K562 (cell line): Measurements from ENCODE around the gene BCAR1. TPM values are rescaled to one million over a fixed set of nuclear protein-coding genes. Genes with fewer than 3 reads are reported as not detected.
A peak's percentile ranks its signal among the peaks of the same experiment; 100 is the strongest.
"Not testable (repeated sequence)": the region's sequence is repeated elsewhere in the genome, so short reads cannot be mapped to it uniquely, and the experiment has no call there.

Experiments used
- ATAC-seq: fragments of 200-7000 bp; cut with Tn5 transposase; 3 replicates; pipeline ENCODE4 v1.9.1; 2020; ENCODE audit warnings: moderate library complexity
- BruUV-seq: library from RNA; stranded (reverse); fragments of 400-500 nt; replicated peaks from 2 replicates; lab custom pipeline; 2021; lab: Mats Ljungman, UMichigan
- CTCF ChIA-PET: fragments of 300-600 bp; formaldehyde crosslinking; extraction: SDS; loops from one replicate; lab custom pipeline; 2021; ENCODE audit warnings: low intra/inter-chr PET ratio; lab: Yijun Ruan, JAX
- POLR2A ChIA-PET: fragments of 300-600, 350-650 bp; sonication (Branson Sonifier 250); formaldehyde crosslinking; extraction: SDS; loops from one replicate; lab custom pipeline; 2021; ENCODE audit warnings: antibody characterized with exemption, inconsistent platforms; lab: Yijun Ruan, JAX
- DNase-seq, 4 experiments: peaks; one replicate each; pipeline versions ENCODE4 v3.0.0 to v3.0.0-alpha.2; 2011 to 2018; ENCODE audit warnings: low spot score in 3 of 4, mixed read lengths in 3 of 4; ENCODE audit errors: extremely low read depth in 1 of 4
- FAIRE-seq: peaks from 2 replicates; lab custom pipeline; 2011; peaks lifted over from hg19 to GRCh38; lab: Jason Lieb, UNC
- H2AFZ ChIP-seq: 2 replicates; pipeline ENCODE4 v1.6.0; 2011; ENCODE audit warnings: low read depth, low read length, control low read depth, inconsistent platforms
- H3K27ac ChIP-seq: fragments of 200-600 bp; 3 replicates; pipeline ENCODE4 v1.8.0; 2011; ENCODE audit warnings: low read depth, mild to moderate bottlenecking, control low read depth, inconsistent platforms, low read length, moderate library complexity, mixed read lengths; ENCODE audit errors: extremely low read depth
- H3K27me3 ChIP-seq, 2 experiments: fragments of 300-600 bp in 1 of 2; 2 replicates in 1 of 2; 3 replicates in 1 of 2; pipeline versions ENCODE4 v1.6.0 to v1.8.0; 2011; ENCODE audit warnings: inconsistent platforms in 2 of 2, low read length in 2 of 2, mild to moderate bottlenecking in 1 of 2, mixed read lengths in 1 of 2, moderate library complexity in 1 of 2; ENCODE audit not compliant: control insufficient read depth in 2 of 2, insufficient read depth in 2 of 2
- H3K36me3 ChIP-seq: fragments of 300-600 bp; 3 replicates; pipeline ENCODE4 v1.8.0; 2011; ENCODE audit warnings: mild to moderate bottlenecking, low read length, inconsistent platforms; ENCODE audit not compliant: control insufficient read depth, insufficient read depth
- H3K4me1 ChIP-seq, 2 experiments: fragments of 200-600 bp in 1 of 2; replicated peaks in 1 of 2; 2 replicates in 1 of 2; 3 replicates in 1 of 2; pipeline versions ENCODE4 v1.5.1 to v1.8.0; 2011; ENCODE audit warnings: inconsistent platforms in 2 of 2, low read length in 2 of 2, mild to moderate bottlenecking in 1 of 2, mixed read lengths in 1 of 2, moderate library complexity in 1 of 2; ENCODE audit not compliant: control insufficient read depth in 2 of 2, insufficient read depth in 2 of 2
- H3K4me2 ChIP-seq: 2 replicates; pipeline ENCODE4 v1.6.1; 2011; ENCODE audit warnings: low read length, control low read depth, inconsistent platforms, mixed read lengths; ENCODE audit not compliant: insufficient read depth
- H3K4me3 ChIP-seq: fragments of 200-600 bp; sonication (generic), shearing (Covaris generic); 2 replicates; pipeline ENCODE4 v1.5.1; 2016; ENCODE audit warnings: control low read depth, inconsistent platforms
- H3K79me2 ChIP-seq: fragments of 200-600 bp; 3 replicates; pipeline ENCODE4 v1.8.0; 2011; ENCODE audit warnings: low read length, inconsistent platforms; ENCODE audit not compliant: control insufficient read depth, insufficient read depth
- H3K9ac ChIP-seq, 2 experiments: 2 replicates each; pipeline versions ENCODE4 v1.6.0 to v1.6.1; 2011; ENCODE audit warnings: low read depth in 2 of 2, low read length in 2 of 2, control low read depth in 1 of 2, inconsistent platforms in 1 of 2, mild to moderate bottlenecking in 1 of 2, mixed read lengths in 1 of 2; ENCODE audit not compliant: insufficient read depth in 1 of 2
- H3K9me1 ChIP-seq: one replicate; pipeline ENCODE4 v1.6.0; 2011; ENCODE audit warnings: inconsistent platforms, mild to moderate bottlenecking, low read length, moderate library complexity; ENCODE audit not compliant: control insufficient read depth, insufficient read depth
- H3K9me3 ChIP-seq: replicated peaks from 2 replicates; pipeline ENCODE4 v1.5.1; 2011; ENCODE audit warnings: low read depth, low read length, inconsistent platforms; ENCODE audit not compliant: control insufficient read depth, insufficient read depth
- H4K20me1 ChIP-seq: replicated peaks from 2 replicates; pipeline ENCODE4 v1.6.1; 2011; ENCODE audit warnings: low read length, inconsistent platforms, mixed read lengths; ENCODE audit not compliant: control insufficient read depth, insufficient read depth
- ASH1L ChIP-seq: fragments of 450-650 bp; IDR thresholded peaks from 2 replicates; pipeline ENCODE4 v1.6.1; 2018; ENCODE audit warnings: borderline replicate concordance, mild to moderate bottlenecking, low read depth; ENCODE audit not compliant: partially characterized antibody
- BCOR ChIP-seq: fragments of 450-650 bp; IDR thresholded peaks from 2 replicates; pipeline ENCODE4 v1.6.1; 2016
- CBFA2T2 ChIP-seq: fragments of 450-650 bp; conservative IDR thresholded peaks from 2 replicates; pipeline ENCODE4 v1.6.1; 2017; ENCODE audit warnings: mild to moderate bottlenecking
- DDX20 ChIP-seq: fragments of 450-650 bp; IDR thresholded peaks from 2 replicates; pipeline ENCODE4 v1.6.1; 2016; ENCODE audit warnings: missing genetic modification characterization, low read depth, mild to moderate bottlenecking, missing compliant biosample characterization, moderate library complexity
- ESRRA ChIP-seq: fragments of 450-650 bp; IDR thresholded peaks from 2 replicates; pipeline ENCODE4 v1.6.1; 2014; ENCODE audit warnings: low read depth, mild to moderate bottlenecking, moderate library complexity, borderline replicate concordance
- L3MBTL2 ChIP-seq: fragments of 450-650 bp; IDR thresholded peaks from 2 replicates; pipeline ENCODE4 v1.6.1; 2016; ENCODE audit warnings: mild to moderate bottlenecking, moderate library complexity
- NRF1 ChIP-seq, 2 experiments: fragments of 450-650 bp; IDR thresholded peaks in 1 of 2; conservative IDR thresholded peaks in 1 of 2; 2 replicates each; pipeline ENCODE4 v1.6.1; 2014; ENCODE audit warnings: mild to moderate bottlenecking in 2 of 2
- RFX5 ChIP-seq: IDR thresholded peaks from 2 replicates; pipeline ENCODE4 v1.6.1; 2011; ENCODE audit warnings: low read depth, mild to moderate bottlenecking, improper control_type of control experiment, low read length
- SMARCA4 ChIP-seq: fragments of 450-650 bp; IDR thresholded peaks from 2 replicates; pipeline ENCODE4 v1.6.1; 2016
- SNIP1 ChIP-seq: fragments of 450-650 bp; IDR thresholded peaks from 2 replicates; pipeline ENCODE4 v1.7.1; 2017; ENCODE audit warnings: low read depth, mild to moderate bottlenecking
- WHSC1 ChIP-seq: IDR thresholded peaks from one replicate; pipeline ENCODE4 v1.6.1; 2012; ENCODE audit warnings: low read length, control low read depth, inconsistent platforms
- ZNF121 ChIP-seq: sonication (generic); formaldehyde crosslinking; conservative IDR thresholded peaks from 2 replicates; pipeline ENCODE4 v1.8.0; 2022; ENCODE audit warnings: missing genetic modification reagents
- ZNF3 ChIP-seq: fragments of 250-450 bp; sonication (Bioruptor Pico); IDR thresholded peaks from 2 replicates; pipeline ENCODE4 v1.5.0; 2021; ENCODE audit warnings: mild to moderate bottlenecking, moderate library complexity
- ZNF347 ChIP-seq: fragments of 450-650 bp; formaldehyde crosslinking; IDR thresholded peaks from 2 replicates; pipeline ENCODE4 v1.4.0; 2020; ENCODE audit warnings: low read depth, mild to moderate bottlenecking, moderate library complexity
- ZNF79 ChIP-seq: fragments of 250-450 bp; sonication (Bioruptor Pico); IDR thresholded peaks from 2 replicates; pipeline ENCODE4 v1.4.0; 2020; ENCODE audit warnings: low read depth, mild to moderate bottlenecking, moderate library complexity
- WGBS: fragments of 100-300 bp; shearing (Covaris generic); methylation state at CpG from one replicate; pipeline ENCODE4 v1.1.6; 2016; ENCODE audit warnings: low coverage, mixed read lengths; ENCODE audit not compliant: insufficient coverage; ENCODE audit errors: missing lambda C conversion rate; 5-methylcytosine and 5-hydroxymethylcytosine counted together
- in situ Hi-C: fragments of 300-500 bp; cut with MboI; formaldehyde crosslinking; loops from 4 replicates; pipeline ENCODE4 v1.15.0; 2018; ENCODE audit warnings: inconsistent platforms, mixed read lengths
- intact Hi-C: fragments of 100-400 bp; cut with micrococcal nuclease; formaldehyde crosslinking; loops from 2 replicates; pipeline ENCODE4 v1.14.2; 2022
- polyA plus RNA-seq, 8 experiments: library from polyadenylated mRNA; depleted of rRNA in 4 of 8; stranded (reverse) in 5 of 8; unstranded in 3 of 8; fragments of >200 nt; fragmentation: Nextera tagmentation in 2 of 8; fragmentation: Illumina TruSeq in 1 of 8; extraction: Ambion mirVana in 2 of 8; extraction: Trizol in 1 of 8; gene quantifications; 2 replicates each; pipeline versions ENCODE4 v1.2.1 to v1.2.3, GENCODE V29; 2011 to 2014; ENCODE audit warnings: inconsistent platforms in 1 of 8, missing spikeins in 1 of 8
- total RNA-seq, 7 experiments: library from RNA; depleted of rRNA in 6 of 7; stranded (reverse); fragments of >200 nt in 6 of 7; fragmentation: Illumina TruSeq in 2 of 7; extraction: Trizol in 2 of 7; gene quantifications; 2 replicates each; pipeline versions ENCODE4 v1.2.1 to v1.2.3, GENCODE V29; 2011 to 2021; ENCODE audit warnings: low replicate concordance in 1 of 7

BCAR1 gene
- total and polyA plus RNA-seq, 9 of the 15 experiments (the other 6 are each of a cell fraction or from before 2014, with no cell fraction given): 0.10 to 26.3 (median 3.6) TPM

DNA sequence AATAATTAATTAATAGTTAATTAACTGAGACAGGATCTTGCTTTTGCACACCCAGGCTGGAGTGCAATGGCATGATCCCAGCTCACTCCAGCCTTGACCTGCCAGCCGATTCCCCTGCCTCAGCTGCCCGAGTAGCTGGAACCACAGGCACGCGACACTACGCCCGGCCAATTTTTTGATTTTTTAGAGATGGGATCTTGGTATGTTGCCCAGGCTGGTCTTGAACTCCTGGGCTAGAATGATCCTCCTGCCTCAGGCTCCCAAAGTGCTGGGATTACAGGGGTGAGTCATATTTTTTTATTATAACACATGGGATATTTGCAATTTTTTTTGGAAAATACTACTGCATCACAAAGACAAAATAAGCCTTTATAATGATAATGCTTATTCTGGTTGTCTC is 30.4 kb upstream of the BCAR1 start (continued):
- TF ChIP-seq DDX20 (tag): no peak

GRCh38 chr16:75281009-75281408 is 29.6 kb upstream of the BCAR1 start:
- H3K4me1 ChIP-seq, H4K20me1 ChIP-seq, H3K79me2 ChIP-seq, ATAC-seq, H3K9me1 ChIP-seq, H3K4me2 ChIP-seq, H3K27ac ChIP-seq, DNase-seq, H3K36me3 ChIP-seq, in situ Hi-C loops, H3K9ac ChIP-seq, H2AFZ ChIP-seq, FAIRE-seq, CTCF ChIA-PET, intact Hi-C loops, BruUV-seq, H3K4me3 ChIP-seq, H3K9me3 ChIP-seq: not testable (repeated sequence)
- POLR2A ChIA-PET: interaction anchor here (0.6 to 1.3 kb wide), 3 partner anchors 15 to 46 kb away, joined by 3 to 5 read pairs (median 3); no protein-coding TSS in a partner anchor
- WGBS: 6% methylated on average over 2 of the region's 2 CpGs
- TF ChIP-seq ZNF121 (CRISPR knock-in tag): peak; percentile 25; the same call in 1 of the 2 replicates
- peaks cover 15 to 37% of the 10 kb centered on the region in 2 experiments for H3K27me3 ChIP-seq

- BruUV-seq: no TSS peak
- Histone ChIP-seq H2AFZ (no peak overlapping the region), H3K4me1 (peaks cover 0 to 3% of the 10 kb centered on the region in 2 experiments; a peak in 1 of 5 replicates), H3K27ac (no peak overlapping the region), H3K9me1 (no peaks in the 10 kb centered on the region), H3K79me2 (no peaks in the 10 kb centered on the region), H3K4me3 (no peak overlapping the region), H3K36me3 (no peaks in the 10 kb centered on the region), H3K9me3 (no peaks in the 10 kb centered on the region), H3K9ac (no peak overlapping the region), H3K4me2 (no peak overlapping the region), H3K27me3 (peaks cover 15 to 38% of the 10 kb centered on the region in 2 experiments), H4K20me1 (no peaks in the 10 kb centered on the region)
- ChIA-PET POLR2A (interaction anchor here (0.6 kb wide), 2 partner anchors 46 to 295 kb away, joined by 3 read pairs; partner anchors contain the start of gene WDR59), CTCF (no interaction called here)
- no peak for FAIRE-seq
- no peak for ATAC-seq
- no peak for DNase-seq
- 7% methylated on average over 8 of the region's 8 CpGs for WGBS
- in situ Hi-C loops (no loop called here), intact Hi-C loops (no loop called here)
- TF ChIP-seq ZNF3 (CRISPR knock-in tag) (no peak), ASH1L (no peak), L3MBTL2 (no peak), NRF1 (conservative IDR thresholded peaks at IDR 0.05 in 1 of 2, IDR thresholded peaks at IDR 0.05 in 1 of 2) (no peak), ZNF347 (no peak), SMARCA4 (no peak), RFX5 (no peak), BCOR (no peak), SNIP1 (no peak), WHSC1 (no peak), ESRRA (no peak), CBFA2T2 (no peak), ZNF79 (CRISPR knock-in tag) (no peak)
These were observed 28.9 kb upstream of the BCAR1 start for GRCh38 chr16:75280331-75280804.
